Epithelial cell of proximal tubule (primary cell): ENCODE data around the gene SNX30. TPM values are rescaled to one million over a fixed set of nuclear protein-coding genes. Genes with fewer than 3 reads are reported as not detected.

ENCODE experiments used
- DNase-seq: peaks from one replicate; pipeline ENCODE4 v3.0.0-alpha.2; 2011; ENCODE audit warnings: low read depth
- H3K4me3 ChIP-seq: 2 replicates; pipeline ENCODE4 v1.5.1; 2011; ENCODE audit warnings: low read depth, mild to moderate bottlenecking, low read length
- total RNA-seq: library from RNA; depleted of rRNA; stranded (reverse); fragments of >200 nt; gene quantifications from 2 replicates; pipeline ENCODE4 v1.2.3, GENCODE V29; 2015
- TF ChIP-seq, protein P1 (sequence below): conservative IDR thresholded peaks from 2 replicates; pipeline ENCODE4 v1.5.1; 2012; ENCODE audit warnings: low read depth, mild to moderate bottlenecking, low read length

SNX30 gene
- total RNA-seq, 1 donor from 2014 or later = 6.9 TPM

DNA sequence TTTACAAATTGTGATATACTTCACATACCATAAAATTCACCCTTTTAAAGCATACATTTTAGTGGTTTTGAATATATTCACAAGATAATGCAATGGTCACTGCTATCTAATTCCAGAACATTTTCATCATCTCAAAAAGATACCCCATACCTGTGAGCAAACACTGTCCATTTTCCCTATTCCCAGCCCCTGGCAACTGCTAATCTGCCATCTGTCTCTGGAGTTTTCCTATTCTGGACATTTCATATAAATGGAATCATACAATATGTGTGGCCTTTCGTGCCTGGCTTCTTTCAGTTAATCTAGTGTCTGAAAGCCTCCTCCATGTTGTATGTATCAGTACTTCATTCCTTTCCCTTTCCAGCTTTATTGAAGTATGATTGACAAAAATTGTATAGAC lies 14.7 kb downstream of the SNX30 start:
- DNase-seq = no peak
- TF ChIP-seq, protein P1, sequence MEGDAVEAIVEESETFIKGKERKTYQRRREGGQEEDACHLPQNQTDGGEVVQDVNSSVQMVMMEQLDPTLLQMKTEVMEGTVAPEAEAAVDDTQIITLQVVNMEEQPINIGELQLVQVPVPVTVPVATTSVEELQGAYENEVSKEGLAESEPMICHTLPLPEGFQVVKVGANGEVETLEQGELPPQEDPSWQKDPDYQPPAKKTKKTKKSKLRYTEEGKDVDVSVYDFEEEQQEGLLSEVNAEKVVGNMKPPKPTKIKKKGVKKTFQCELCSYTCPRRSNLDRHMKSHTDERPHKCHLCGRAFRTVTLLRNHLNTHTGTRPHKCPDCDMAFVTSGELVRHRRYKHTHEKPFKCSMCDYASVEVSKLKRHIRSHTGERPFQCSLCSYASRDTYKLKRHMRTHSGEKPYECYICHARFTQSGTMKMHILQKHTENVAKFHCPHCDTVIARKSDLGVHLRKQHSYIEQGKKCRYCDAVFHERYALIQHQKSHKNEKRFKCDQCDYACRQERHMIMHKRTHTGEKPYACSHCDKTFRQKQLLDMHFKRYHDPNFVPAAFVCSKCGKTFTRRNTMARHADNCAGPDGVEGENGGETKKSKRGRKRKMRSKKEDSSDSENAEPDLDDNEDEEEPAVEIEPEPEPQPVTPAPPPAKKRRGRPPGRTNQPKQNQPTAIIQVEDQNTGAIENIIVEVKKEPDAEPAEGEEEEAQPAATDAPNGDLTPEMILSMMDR = no peak
- no peak overlapping the region for H3K4me3 ChIP-seq

DNA sequence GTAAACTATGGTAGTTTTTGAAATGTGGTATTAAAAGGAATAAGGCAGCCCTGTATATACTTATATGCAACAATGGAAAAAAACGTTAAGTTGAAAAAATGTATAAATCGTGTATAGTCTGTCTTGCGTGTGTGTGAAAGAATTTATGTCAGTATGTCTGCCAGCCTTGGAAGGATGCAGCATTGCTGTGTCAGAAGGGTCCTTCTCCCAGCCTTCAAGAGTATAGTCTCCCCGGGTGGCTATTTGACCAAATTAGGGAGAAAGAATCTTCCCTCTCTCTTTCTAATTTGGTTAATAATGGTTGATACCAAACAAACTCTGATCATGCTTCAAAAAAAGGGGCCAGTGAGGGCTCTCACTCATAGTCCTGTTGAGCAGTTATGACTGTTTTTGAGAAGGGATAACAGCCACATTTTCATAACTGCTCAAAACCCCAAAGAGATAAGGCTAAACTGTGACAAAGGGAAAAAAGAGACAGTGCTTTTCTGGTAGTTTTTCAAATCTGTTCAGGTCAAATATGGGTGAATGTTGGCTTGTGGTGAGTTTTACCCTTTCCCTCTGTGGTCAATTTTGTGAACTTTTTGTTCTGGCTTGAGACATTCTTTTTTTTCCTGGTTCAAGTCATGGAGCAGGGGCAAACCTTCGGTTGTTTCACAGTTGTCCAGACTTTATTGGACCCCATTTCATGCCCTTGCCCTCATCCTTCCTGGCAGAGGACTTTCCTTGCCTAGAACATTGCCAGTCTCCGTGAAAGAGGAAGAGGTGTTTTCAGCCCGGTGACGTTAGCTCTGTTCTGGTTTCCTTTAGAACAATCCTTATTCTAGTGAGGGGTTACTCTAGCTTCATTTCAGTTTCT lies 21.0 kb downstream of the SNX30 start:
- no peak for DNase-seq
- H3K4me3 ChIP-seq = no peak overlapping the region
- TF ChIP-seq, protein P1 = no peak

DNA sequence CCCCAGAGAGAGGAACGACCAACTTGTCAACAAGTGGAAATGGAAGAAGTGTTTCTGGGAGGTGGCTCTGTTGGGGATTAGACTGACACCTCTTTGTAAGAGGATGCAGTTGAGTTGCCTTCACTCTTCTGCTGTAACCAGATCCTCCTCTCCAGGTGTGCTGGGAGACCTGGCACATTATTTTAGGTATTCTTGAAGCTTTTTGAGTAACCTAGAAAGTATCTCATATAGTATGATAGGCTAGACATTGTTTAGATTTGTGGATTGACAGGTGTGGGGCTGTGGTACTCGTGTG lies 21.6 kb downstream of the SNX30 start:
- TF ChIP-seq, protein P1 = no peak
- no peak overlapping the region for H3K4me3 ChIP-seq
- no peak for DNase-seq

DNA sequence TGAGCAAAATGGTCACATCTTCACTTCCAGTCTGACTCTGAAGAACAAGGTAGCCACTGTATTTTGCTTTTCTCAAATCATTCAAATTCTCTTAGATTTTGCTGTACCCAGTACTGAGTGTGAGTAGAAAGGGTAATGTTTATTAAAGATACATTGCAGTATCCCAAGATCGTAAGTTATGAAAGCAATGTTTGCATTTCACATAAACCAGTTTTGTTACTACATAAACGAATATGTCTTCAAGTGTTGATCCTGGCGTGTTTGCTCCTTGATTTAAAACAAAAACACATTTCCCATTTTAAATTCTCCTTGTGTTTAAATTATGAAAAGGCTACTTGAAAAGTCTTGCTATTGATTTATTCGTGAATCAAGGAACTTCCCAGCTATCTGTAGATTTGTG lies 22.0 kb downstream of the SNX30 start:
- no peak overlapping the region for H3K4me3 ChIP-seq
- DNase-seq = no peak
- TF ChIP-seq, protein P1 = no peak

DNA sequence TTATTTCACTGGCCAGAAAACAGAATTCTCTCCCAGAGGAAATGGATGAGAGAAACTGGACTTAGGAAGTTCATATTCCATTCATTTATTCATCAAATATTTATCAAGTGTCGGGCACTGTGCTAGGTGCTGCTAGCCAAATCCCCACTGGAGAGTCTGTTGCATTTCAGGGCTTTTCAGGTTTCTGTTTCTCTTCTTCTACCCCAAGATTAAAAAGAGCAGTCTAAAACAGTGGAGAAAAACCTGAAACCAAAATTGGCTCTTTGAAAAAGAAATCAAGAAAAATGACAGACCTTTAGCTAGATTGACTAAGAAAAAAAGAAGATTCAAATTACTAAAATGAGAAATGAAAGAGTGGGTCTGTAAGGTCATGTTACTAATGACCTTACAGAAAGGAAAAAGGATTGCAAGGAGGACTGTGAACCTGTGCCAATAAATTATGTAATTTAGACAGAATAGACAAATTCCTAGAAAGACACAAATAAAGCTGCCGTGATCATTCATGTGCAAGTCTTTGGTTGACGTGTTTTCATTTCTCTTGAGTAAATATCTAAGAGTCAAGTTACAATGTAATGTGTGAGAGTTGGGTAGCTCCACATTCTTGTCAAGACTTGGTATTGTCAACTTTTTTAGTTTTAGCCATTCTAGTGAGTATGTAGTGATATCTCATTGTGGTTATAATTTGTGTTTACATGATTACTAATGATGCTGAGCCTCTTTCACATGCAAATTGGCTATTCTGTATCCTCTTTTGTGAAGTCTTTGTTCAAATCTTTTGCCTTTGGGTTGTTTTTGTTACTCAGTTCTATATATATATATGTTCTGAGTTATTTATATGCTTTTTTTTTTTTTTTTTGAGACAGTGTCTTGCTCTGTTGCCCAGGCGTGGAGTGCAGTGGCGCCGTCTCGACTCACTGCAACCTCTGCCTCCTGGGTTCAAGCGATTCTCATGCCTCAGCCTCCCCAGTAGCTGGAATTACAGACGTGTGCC lies 23.7 kb downstream of the SNX30 start:
- TF ChIP-seq, protein P1 = no peak
- DNase-seq = no peak
- no peak overlapping the region for H3K4me3 ChIP-seq

DNA sequence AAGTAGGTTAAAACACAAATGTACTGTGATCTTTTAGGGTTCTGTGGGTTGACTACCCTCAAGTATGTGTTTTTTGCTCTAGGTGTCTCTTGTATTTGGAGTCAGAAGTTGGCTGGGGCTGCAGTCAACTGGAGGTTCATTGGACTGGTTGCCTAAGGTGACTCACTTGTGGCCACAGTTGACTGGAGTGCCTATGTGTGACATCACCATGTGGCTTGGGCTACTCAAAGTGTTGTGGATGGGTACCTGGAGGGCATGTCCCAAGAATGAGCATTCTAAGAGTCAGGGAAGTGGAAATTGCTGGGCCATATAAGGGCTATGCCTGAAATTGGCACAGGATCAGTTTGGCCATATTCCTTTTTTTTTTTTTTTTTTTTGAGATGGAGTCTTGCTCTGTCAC lies 27.4 kb downstream of the SNX30 start:
- TF ChIP-seq, protein P1 = no peak
- H3K4me3 ChIP-seq = no peak overlapping the region
- peak; percentile 94 for DNase-seq
